Kidney tubule cell (primary cell): Measurements from ENCODE around the gene ZNF423.

ENCODE experiments used
- DNase-seq: peaks from one replicate; pipeline ENCODE4 v3.0.0-alpha.2; 2018; ENCODE audit warnings: low spot score

The ZNF423 gene

DNA sequence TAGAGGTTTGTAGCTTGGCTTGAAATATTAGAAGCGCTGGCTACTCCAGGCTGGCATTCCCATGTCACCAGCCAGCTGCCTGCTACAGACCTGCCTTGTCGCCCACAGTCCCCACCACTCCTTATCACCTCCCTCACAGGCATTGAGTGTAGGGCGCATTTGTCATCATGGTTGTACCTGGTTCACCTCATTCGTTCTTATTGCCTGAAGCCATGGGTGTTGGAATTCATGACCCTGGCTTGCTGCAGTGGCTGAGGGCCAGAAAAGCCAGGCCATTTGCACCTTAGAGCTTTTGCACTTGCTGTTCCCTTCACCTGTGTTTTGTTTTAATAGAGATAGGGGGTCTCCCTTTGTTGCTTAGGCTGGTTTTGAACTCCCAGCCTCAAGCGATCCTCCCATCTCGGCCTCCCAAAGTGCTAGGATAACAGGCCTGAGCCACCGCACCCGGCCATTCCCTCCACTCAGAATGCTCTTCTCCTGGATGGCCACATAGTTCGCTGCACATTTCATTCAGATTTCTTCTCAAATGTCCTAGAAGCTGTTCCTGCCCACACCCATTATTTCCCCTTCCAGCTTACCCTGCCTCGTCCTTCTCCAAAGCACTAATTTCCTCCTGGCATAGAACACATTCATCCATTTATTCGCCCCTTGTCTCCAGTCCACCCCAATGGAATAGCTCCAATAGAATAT, 384.7 kb downstream of the ZNF423 start:
- no peak for DNase-seq

DNA sequence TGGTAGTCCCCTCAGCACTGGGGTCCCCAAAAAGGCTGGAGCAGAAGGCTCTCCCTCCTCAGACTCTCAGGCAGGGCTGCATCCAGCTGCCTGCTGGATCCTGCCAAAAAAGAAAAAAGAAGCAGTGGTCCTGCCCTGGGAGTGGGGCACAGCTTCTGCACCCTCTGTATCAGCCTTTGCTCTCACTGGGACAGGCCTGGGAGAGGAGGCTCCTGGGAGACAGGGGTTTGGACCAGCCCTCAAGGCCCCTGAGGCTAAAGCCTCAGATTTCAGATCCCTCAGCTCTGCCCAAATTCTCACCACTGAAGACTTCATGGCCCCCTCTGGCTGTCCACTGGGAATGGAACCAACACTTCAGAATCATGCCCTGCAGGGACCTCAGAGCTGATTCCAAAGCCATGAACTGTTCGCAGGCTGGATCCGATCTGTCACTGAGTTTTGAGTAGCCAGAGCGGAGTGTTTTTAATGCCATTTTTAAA, 385.4 kb downstream of the ZNF423 start:
- DNase-seq = no peak

DNA sequence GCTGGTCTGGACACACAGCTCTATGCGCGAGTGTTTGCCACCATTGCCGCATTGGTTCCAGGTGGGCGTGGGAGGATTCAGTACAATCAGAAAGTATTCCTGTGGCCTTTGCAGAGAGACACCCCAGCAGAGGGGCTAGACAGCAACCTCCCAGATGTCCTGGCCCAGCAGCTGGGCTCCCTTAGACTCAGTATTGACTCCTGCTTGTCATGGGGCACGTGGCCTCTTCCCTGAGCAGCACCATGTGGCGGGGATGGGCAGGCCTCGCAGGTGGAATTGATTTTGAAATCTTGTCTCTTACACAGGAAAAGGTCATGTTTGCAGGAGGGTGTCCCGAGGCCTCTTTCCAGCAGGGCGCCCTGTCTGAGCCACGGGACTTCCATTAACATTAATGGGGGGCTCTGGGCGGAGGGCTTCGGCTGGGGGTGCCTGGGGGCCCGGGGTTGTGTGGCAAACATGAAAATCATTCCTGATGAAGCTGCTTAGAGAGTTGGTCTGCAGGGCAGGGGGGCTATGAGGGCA, 385.9 kb downstream of the ZNF423 start:
- no peak for DNase-seq

DNA sequence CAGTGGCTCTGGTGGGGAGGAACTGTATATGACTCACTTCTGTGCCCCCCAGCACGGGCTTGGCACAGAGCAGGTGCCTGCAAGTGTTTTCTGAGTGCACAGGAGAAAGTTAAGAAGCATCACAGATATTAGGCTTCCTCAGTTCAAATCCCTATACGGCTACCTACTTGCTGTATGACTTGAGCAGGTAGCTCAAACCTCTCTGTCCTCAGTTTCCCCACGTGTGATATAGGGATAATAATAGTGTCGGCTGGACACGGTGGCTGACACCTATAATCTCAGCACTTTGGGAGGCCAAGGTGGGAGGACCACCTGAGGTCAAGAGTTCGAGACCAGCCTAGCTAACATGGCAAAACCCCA, 386.6 kb downstream of the ZNF423 start:
- DNase-seq = no peak

DNA sequence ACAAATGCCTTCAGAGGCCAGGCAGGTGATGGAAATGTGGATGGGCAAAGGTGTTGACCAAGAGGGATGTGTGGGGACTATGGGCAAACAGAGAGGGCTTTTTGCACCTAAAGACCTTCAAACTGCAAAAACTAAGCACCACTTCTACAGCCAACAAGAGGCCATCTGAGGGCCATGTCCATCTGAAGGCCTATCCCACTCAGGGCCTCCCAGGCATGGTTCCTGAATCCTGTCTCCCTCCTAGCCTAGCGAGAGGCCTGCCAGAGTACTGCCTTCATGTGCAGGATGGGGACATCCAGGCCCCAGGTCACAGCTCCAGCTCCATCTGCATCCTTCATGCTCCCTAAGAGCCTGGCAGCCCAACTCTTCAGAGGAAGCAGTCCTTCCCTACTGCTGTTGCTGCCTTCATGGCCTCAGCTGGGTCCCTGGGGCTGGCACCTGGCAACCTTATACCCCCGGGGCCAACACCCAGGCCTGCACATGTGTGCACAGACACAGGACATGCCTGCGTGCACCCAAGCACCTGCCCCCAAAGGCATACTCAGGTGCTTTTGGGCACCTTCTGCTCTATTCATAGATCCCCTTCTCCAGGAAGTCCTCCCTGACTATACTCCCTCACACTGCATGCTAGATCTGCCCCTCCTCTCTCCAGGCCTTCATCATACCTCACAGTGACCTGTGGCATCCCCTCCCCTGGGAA, 387.2 kb downstream of the ZNF423 start:
- DNase-seq = no peak

DNA sequence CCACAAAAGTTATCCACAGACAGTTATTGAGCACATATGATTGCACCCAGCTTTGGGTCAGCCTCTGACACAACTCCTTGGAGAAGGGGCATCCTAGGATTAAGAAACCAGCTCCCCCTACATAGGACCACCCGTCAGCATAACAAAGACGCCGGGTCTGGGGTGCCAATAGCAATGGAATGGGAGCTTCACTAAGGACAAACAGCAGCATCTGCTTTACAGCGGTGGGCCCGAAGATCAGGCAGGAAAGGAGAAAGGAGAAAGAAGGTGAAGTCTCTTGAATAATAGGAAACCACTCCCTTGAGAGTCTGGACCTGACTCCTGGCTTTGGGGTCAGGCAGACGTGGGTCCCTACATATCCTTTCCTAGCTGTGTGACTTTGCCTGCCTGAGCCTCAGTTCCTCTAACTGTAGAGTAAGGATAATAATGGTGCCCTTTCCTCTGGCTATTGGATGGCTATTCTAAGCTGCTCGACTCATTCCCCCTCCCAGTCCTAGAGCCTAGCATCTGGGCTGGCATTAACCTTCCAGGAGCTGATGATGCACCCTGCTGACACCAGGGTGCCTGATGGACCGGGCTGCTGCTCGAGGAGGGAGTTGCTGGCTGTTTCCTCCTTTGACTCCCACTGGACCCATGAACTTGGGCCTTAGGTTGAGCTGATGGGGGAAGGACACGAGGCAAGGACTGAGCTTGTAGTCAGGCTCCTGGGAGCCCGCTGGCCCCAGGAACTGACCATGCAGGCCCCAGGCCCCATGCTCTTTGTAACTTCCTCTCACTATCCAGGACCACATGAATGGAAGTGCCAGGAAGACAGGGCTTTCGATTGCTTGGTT, 388.2 kb downstream of the ZNF423 start:
- DNase-seq = no peak

DNA sequence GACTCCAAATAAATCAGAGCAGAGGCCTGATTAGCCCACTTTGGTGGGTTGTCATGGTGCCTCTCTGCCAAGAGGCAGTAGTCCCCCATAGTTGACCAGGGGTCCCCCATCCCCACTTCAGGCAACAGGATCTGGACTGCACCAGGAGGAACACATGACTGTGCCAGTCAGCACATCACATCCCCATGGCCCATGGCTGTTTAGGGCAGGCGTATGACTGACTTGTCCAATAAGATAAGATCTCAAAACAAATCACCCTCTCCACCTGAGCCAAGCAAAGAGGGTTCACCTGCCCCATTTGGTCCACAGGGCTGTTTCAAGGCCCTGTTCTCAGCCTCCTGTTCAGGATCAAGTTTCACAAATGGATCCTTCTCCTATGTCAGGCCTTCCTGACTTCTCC, 389.0 kb downstream of the ZNF423 start:
- DNase-seq = no peak

DNA sequence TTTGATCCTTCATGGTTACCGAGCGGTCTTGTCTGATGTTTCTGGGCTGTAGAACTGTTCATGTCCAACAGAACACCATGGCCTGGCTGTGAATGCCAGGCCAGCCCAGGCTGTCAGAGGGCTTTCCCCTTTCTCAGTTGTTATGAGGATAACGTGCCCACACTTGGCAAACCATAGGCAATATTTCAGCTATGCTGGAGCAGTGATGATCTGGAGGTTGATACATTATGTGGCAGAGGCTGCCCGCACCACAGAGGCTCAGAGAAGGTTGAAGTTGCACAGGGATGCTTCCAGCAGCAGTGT, 389.4 kb downstream of the ZNF423 start:
- DNase-seq = no peak

DNA sequence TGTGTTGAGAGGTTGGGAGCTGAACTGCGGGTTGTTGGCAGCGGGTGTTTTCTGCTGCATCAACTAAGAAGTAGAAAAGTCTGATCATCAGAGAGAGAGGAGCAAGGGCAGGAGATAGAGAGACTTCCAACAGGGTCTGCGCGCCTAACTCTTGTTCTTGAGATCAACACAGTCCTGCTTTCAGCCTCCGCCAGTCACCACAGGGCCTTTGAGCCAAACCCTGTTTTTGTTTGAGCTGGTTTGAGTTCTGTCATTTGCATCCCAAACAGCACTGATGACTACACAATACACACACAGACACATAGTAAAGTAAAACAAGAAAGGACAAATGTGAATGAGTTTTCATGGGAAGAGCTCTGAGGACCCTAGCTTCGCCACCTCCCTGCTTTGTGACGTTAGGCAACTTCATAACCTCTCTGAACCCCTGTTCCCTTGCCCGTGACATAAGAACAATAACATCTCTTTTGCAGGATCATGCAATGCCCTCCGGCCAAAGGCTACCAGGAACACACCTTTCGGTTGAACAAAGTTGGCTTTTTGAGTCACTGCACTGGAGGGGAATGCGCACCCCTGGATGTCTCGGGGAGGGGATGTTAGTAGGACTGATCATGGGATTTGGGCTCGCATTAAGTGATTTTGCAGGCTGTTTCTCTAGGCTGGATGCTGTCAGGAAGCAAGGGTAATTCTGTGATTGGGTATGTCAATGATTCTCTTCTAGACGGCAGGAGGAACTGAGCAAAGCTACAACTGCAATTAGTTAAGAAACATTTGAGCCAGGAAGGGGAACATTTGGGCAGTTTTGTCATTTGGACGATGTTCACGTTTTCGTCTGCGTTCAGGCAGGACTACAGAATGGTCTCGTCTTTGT, 390.0 kb downstream of the ZNF423 start:
- no peak for DNase-seq

DNA sequence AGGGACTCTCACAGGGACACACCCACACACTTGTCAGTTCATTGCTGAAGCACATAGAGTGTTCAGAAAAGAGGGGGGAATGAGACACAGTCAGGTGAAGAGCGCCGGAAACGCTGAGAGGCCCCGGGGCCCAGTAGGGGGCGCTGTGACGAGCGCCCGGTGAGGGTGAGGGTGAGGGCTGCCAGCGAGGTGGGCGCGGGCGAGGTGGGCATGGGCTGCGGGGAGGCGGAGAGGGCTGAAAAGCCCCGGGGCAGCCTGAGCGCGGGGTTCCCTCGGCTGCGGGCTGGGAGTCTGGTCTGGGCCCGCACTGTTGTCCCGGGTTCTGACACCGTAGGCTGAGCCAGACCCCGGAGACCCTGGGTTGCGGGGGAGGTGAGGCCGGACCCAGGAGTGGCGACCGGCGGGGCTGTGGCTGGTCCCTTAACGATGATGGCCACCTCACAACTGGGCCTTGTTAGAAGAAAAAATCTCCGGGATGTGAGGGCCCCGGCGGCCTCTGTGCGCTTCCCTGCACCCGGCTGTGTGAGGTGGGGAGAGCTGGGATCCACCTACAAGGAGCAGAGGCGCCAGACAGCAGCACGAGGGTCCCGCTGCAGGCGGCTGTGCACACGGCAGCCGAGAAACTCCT, 390.9 kb downstream of the ZNF423 start:
- DNase-seq = no peak

DNA sequence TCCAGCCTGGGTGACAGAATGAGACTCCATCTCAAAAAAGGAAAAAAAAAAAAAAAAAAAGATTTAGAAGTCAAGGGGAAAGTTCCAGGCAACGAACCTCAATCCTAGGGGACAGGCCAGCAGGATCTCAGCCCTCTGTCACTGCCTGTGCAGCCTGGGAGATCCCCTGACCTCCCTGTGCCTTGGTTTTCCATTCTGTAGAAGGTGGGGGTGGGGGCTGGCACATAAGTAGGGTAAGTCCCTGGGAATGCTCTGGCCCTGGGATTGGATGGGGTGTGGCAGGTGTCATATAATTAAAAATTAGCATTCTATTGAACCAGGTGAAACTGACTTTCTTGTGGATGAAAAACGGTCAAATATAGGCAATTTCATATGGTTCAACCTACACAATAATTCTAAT, 391.8 kb downstream of the ZNF423 start:
- DNase-seq = no peak

DNA sequence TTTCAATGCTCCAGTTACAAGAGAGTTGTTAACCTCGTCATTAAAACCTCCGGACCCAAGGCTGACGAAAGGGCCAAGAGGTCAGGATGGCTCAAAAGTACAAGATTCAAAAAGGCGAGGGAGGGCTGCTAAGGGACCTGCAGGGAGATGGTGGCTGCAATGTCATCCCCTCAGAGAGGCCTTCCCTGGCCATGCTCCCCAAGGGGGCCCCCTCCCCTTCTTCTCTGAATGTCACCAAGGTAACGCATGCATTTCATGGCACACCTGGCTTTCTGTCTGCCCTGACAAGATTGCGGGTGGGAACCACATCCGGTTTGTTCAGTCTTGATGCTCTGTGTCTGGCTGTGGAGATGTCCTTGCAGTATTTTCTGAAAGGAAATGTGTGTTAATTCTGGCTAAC, 392.4 kb downstream of the ZNF423 start:
- DNase-seq = no peak

DNA sequence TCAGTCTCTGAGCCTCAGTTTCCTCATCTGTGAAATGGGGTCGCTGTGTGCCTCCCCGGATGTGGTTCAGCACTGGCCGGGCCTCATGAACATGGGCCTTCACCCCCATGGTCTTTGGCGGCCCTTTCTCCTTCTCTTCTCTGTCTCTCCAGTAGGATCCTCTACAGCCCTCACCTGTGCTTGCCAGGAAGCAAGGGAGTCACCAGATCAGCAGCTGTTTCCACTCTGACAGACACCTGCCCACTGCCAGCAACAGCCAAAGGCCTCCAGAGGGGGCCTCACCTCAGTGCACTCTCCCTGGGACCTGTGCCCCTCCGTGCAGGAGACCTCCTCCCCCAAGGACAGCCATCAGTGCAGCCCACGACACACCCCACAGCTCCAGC, 392.9 kb downstream of the ZNF423 start:
- DNase-seq = no peak

DNA sequence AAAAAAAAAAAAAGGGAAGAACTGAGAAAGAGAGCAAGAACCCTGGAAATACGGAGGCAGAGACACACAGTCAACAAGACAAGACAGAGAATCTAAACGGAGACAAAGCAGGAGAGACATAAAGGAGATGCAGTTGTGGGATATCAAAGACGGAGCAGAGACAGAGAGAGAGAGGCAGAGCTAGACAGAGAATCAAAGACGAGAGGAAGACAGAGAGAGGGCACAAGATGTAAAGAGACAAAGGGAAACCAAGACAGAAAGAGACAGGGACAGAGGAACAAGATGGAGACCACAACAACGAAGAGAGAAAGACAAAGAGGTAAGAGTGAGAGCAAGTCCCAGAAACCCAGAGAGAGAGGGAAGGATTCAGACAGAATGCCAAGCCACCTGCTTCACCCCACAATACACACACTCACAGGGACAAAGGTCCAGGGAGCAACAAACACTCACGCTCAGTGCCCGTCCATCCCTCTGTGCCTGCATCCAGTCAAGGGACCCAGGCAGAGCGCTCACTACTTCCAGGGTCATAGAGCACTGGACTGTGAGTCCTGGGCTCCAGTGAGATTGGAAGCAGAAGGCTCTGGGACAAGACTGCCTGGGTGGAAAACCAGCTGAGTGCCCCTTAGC, 393.4 kb downstream of the ZNF423 start:
- no peak for DNase-seq

DNA sequence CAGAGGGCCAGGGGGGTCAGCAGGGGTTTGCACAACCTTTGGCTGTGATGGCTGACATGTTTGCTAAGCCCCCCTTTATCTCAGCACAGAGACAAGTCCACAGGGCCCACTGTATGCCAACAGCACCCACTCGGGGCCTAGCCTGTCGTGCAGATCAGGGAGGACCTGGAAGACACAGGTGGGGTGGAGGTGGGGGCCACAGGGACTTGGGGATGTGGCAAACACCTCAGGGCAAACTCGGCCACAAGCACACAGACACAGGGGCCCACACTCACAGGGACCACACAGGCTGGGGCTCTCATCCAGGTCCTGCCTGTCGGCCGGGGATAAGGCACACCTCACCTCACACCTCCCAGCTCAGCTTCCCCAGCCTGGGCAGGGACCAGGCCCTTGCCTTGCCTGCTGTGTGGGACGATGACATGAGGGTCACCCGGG, 394.4 kb downstream of the ZNF423 start:
- no peak for DNase-seq

DNA sequence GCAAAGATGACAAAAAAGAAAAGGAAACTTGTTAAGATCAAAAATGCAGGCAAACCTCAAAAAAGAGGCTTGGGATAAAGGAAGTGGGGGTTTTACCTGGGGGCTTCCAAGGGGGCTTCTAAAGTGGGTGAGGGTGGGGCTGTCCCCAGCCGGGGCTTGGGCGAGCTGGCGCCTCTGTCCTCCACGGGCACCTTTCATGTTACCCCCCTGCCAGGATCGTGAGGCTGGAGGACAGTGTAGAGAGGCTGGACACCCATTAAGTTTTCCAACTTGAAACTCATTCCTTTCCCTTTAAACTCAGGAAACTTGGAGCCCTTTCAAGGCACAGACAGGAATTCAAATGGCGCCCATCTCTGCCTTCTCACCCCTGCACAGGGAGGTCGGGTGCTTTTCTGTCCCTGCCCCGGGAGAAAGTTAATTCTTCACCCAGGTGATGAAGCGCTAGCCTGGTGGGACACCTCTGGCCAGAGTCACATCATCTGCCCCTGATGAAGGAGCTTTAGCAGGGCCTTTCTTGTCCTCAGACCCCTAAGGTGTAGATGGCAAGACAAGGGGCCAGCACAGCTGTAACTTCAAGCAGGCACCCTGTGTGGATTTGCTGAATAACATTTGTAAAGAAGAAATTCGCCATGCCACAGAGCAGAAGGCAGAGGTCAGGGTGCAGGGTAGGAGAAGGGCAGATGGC, 395.0 kb downstream of the ZNF423 start:
- DNase-seq = no peak

DNA sequence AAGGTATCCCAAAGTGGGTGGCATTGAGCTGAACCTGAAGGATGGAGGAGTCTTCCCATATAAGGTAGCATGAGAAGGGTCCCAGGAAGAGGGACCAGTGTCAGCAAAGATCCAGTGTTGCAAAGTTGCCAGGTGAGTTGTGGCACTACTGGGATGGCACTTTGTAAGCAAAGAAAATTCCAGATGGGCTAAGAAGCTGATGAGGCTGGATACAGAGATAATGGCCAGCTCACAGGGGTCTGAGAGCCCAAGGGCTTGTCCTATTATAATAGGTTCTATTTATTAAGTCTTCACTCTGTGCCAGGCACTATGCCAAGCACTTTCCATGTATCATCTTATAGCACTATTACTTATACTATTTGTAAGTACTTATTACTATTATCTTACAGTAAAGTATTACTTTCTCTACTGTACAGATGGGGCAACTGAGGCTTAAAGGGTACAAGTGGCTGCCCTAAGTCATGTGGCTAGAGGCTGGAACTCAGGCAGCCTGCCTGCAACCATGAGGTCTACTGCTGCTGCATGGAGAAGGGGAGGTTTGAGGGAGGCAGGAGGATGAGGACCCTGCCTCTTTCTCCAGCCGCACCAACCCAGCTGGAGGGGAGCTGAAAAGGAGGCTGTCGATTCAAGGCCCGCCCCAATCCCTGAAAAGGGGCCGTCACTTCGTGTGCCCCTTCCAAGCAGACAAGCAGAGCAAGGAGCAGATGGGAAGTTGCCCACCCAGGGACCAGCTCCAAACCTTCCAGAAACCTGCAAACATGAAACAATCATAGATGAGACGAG, 395.8 kb downstream of the ZNF423 start:
- DNase-seq = no peak

DNA sequence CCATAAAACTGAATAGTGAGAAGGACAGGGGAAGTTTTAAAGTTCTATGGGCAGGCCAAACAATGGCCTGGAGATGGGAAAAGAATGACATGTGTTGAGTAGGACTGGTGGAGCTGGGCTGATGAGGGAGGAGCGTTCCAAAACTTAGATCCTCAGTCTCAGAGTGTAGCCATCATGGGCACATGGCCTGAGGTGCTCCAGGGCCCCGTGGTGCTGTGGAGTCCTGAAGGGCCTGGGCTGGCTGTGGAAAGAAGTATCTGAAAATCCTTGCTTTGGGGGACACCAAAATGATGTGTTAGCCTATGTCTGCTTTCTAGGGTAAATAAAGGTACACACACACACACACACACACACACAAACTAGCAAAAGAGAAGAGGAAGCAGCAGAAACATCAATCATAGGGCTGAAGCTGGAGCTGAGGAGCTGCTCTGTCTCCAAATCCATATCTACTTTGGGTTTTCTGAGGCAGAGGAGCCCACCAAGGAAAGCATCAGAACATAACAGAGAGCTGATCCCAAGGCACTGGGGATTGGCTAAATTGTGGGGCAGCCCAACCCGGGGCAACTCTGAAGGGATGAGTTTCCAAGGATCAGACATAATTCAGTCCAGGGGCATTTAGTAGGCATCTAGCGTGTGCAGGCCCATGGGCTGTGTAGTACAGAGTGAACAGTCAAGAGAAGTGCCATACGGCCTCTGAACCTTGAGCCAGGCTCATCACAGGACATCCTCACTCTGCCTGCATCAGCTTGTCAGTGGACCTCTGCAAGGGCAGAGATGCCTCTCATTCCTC, 397.1 kb downstream of the ZNF423 start:
- no peak for DNase-seq

DNA sequence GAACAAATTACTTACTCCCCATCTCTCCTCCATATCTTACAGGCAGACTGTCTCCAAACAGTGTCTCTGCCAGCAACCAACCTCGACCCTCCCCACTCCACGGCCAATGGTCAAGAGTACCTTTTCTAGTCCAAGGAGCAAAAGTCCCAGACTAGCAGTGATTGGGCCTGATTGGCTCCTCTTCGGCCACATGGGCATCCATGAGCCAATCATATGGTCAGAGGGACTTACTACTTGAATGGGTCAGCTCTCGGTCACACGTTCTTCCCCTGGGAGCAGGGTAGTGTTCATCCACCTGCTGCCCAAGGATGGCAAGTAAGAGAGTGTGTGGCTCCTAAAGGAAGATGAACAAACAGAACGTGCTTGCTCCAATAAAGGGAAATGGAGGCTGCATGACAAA, 397.7 kb downstream of the ZNF423 start:
- no peak for DNase-seq
